ENCODE data around the gene CUX1. TPM values are rescaled to one million over a fixed set of nuclear protein-coding genes. Genes with fewer than 3 reads are reported as not detected.

The CUX1 gene
- total RNA-seq, 1 donor from 2014 or later, result 40.5 TPM

DNA sequence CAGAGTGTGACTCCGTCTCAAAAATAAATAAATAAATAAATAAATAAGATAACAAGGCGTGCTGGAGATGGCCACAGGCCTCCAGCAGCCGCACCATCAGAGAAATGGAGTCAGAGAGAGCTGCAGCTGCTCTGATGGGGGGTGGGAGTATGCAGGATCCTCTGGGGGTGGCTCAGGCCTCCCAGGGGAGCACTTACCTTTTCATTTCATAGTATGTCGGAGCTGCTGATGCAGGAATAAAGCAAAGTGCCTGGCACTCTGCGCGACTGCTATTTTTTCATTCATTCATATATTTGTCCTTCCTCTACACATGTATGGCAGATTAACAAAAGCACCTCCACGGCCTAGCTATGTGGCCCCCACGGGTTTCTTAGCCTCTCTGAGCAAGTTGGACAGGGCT, 175.9 kb downstream of the CUX1 start:
- FAIRE-seq (no peak), DNase-seq (ENCODE audit: low read depth) (no peak)
- TF ChIP-seq, protein P1, sequence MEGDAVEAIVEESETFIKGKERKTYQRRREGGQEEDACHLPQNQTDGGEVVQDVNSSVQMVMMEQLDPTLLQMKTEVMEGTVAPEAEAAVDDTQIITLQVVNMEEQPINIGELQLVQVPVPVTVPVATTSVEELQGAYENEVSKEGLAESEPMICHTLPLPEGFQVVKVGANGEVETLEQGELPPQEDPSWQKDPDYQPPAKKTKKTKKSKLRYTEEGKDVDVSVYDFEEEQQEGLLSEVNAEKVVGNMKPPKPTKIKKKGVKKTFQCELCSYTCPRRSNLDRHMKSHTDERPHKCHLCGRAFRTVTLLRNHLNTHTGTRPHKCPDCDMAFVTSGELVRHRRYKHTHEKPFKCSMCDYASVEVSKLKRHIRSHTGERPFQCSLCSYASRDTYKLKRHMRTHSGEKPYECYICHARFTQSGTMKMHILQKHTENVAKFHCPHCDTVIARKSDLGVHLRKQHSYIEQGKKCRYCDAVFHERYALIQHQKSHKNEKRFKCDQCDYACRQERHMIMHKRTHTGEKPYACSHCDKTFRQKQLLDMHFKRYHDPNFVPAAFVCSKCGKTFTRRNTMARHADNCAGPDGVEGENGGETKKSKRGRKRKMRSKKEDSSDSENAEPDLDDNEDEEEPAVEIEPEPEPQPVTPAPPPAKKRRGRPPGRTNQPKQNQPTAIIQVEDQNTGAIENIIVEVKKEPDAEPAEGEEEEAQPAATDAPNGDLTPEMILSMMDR (IDR thresholded peaks at IDR 0.05; ENCODE audit: insufficient read depth, low read length, severe bottlenecking), result no peak
- Histone ChIP-seq H3K36me3 (ENCODE audit: control insufficient read depth, insufficient read depth, low read length) (no peaks in the 10 kb centered on the region), H3K4me3 (ENCODE audit: low read depth, low read length) (no peak overlapping the region), H3K27me3 (ENCODE audit: control insufficient read depth, insufficient read depth, low read length) (no peaks in the 10 kb centered on the region)

DNA sequence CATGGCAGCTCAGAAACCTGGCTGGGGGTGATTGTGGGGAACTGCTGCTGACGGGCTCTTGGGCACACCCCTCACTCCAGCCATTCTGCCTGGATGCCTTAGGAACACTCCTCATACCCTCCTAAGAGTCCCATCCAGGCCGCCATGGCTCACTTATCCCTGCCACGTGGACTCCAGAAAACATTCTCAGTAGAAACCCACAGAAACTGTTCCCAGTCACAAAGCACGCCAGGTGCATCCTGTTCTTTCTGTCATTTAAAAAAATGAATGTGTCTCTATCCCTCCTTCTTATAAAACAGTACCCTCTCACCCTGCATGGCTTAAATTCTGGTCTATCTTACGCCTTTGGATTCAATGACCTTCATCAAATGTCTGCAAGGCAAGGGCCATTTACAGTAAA, 177.7 kb downstream of the CUX1 start:
- FAIRE-seq (no peak), DNase-seq (ENCODE audit: low read depth) (no peak)
- Histone ChIP-seq H3K27me3 (ENCODE audit: control insufficient read depth, insufficient read depth, low read length) (no peaks in the 10 kb centered on the region), H3K4me3 (ENCODE audit: low read depth, low read length) (no peak overlapping the region), H3K36me3 (ENCODE audit: control insufficient read depth, insufficient read depth, low read length) (no peaks in the 10 kb centered on the region)
- TF ChIP-seq, protein P1 (IDR thresholded peaks at IDR 0.05; ENCODE audit: insufficient read depth, low read length, severe bottlenecking), result no peak

DNA sequence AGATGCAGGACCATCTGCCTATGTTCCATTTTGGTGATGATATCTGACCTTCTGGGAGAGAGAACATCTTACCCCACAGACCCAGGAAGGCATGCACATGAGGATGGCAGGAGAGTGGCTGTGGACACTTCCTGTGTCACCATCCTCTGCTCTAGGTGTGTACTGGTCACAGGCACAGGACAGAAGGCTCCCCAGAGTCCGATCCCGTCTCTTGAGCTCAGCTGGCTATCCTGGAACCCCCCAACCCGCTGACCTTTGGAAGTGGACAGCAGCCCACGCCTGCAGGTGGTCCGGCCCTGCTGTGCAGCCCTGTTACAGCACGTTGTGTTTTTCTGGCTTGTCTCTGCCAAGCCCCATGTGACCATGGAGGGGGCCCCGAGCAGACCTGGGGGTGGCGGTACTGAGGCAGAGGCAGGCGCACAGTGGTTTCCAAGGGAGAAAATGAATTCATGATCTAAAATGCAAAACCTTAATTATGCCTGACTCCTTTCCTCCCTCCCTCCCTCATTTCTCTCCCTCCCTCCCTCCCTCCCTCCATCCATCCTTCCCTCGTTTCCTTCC, 178.8 kb downstream of the CUX1 start:
- no peaks in the 10 kb centered on the region for H3K27me3 ChIP-seq (ENCODE audit: control insufficient read depth, insufficient read depth, low read length)
- H3K36me3 ChIP-seq (ENCODE audit: control insufficient read depth, insufficient read depth, low read length), result no peaks in the 10 kb centered on the region
- DNase-seq (ENCODE audit: low read depth), result no peak
- TF ChIP-seq, protein P1 (IDR thresholded peaks at IDR 0.05; ENCODE audit: insufficient read depth, low read length, severe bottlenecking), result no peak
- FAIRE-seq, result no peak
- H3K4me3 ChIP-seq (ENCODE audit: low read depth, low read length), result no peak overlapping the region

DNA sequence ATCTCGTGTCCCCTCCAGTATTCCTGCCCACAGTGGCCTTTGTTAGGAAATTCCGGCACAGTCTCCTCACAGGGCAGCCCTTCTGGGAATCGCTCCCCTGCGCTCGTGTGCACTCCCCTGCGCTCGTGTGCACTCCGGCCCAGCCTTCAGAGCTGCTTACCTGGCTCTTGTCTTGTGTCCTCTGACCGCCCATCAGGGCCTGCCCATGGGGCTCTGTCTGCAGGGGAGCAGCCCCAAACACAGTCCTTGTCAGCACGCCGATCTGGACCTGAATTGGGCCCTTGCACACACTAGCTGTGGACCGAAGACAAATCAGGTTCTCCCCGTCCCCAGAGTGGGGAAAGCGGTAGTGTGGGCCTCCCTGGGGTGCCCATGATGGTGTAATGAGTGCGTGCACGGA, 179.4 kb downstream of the CUX1 start:
- DNase-seq (ENCODE audit: low read depth), result no peak
- H3K4me3 ChIP-seq (ENCODE audit: low read depth, low read length), result no peak overlapping the region
- FAIRE-seq, result no peak
- H3K36me3 ChIP-seq (ENCODE audit: control insufficient read depth, insufficient read depth, low read length), result no peaks in the 10 kb centered on the region
- TF ChIP-seq, protein P1 (IDR thresholded peaks at IDR 0.05; ENCODE audit: insufficient read depth, low read length, severe bottlenecking), result no peak
- no peaks in the 10 kb centered on the region for H3K27me3 ChIP-seq (ENCODE audit: control insufficient read depth, insufficient read depth, low read length)

DNA sequence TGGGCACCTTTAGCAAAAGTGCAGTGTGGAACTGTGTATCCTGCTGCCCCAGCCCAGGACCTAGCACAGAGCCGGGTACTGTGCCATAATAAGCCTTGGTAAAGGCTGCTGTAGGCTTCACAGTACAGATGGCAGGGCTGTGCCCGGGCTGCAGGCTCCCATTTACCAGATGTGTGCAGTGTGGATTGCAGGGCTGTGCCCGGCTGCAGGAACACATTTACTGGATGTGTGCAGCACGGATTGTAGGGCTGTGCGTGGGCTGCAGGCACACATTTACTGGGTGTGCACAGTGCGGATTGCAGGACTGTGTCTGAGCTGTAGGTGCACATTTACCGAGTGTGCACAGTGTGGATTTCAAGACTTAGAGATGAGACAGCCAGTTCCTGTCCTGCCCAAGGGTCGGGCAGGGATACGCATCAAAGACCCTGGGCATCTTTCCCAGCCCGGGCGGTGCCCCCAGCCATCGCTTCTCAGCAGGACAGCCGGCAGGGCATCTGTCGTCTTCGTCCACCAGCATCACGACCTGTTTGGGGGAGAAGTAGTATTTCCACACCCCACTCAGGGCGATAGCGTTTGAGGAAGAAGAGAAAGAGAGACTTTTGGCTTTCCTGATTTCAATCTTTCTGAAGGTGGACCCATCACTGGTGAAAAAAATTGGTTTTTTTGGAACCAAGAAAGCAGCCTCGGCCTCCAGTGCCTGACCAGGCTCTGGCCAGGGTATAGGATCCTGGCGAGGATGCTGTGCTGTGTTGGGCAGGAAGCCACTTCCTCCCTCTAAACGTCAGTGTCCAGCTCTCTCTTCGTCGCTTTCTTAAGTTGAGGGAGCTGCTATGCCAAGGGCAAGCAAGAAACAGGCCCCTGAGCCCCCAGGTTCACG, 180.8 kb downstream of the CUX1 start:
- no peak for FAIRE-seq
- H3K4me3 ChIP-seq (ENCODE audit: low read depth, low read length), result no peak overlapping the region
- H3K27me3 ChIP-seq (ENCODE audit: control insufficient read depth, insufficient read depth, low read length), result no peaks in the 10 kb centered on the region
- TF ChIP-seq, protein P1 (IDR thresholded peaks at IDR 0.05; ENCODE audit: insufficient read depth, low read length, severe bottlenecking), result no peak
- H3K36me3 ChIP-seq (ENCODE audit: control insufficient read depth, insufficient read depth, low read length), result no peaks in the 10 kb centered on the region
- DNase-seq (ENCODE audit: low read depth), result no peak
